Lung (tissue), 10 donors: ENCODE results near the gene SIMC1. TPM values are rescaled to one million over a fixed set of nuclear protein-coding genes. Genes with fewer than 3 reads are reported as not detected.
"Not testable (repeated sequence)": the region's sequence is repeated elsewhere in the genome, so short reads cannot be mapped to it uniquely, and the experiment has no call there.

ENCODE experiments used
- ATAC-seq: fragments of 200-7000 bp; cut with Tn5 transposase; one replicate; pipeline ENCODE4 v1.9.1; 2020; ENCODE audit warnings: moderate number of reproducible peaks; ENCODE audit not compliant: insufficient read depth, low FRiP score
- DNase-seq, 3 donors: peaks; one replicate each; pipeline ENCODE4 v3.0.0-alpha.2; 2013 to 2017
- H3K27ac ChIP-seq, 2 donors: one replicate each; pipeline ENCODE4 v1.5.1; 2013; ENCODE audit warnings: mild to moderate bottlenecking in 2 of 2, moderate library complexity in 2 of 2, control low read depth in 1 of 2, inconsistent platforms in 1 of 2, low read depth in 1 of 2, low read length in 1 of 2
- H3K27me3 ChIP-seq, 3 donors: one replicate each; pipeline ENCODE4 v1.5.1; 2013; ENCODE audit warnings: low read length in 2 of 3; ENCODE audit not compliant: control insufficient read depth in 3 of 3, insufficient read depth in 3 of 3
- H3K36me3 ChIP-seq, 4 donors: one replicate each; pipeline ENCODE4 v1.5.1; 2013; ENCODE audit warnings: low read length in 4 of 4, mild to moderate bottlenecking in 1 of 4, moderate library complexity in 1 of 4; ENCODE audit not compliant: control insufficient read depth in 4 of 4, insufficient read depth in 4 of 4
- H3K4me1 ChIP-seq, 5 donors: one replicate each; pipeline ENCODE4 v1.5.1; 2013; ENCODE audit warnings: low read length in 5 of 5, mild to moderate bottlenecking in 2 of 5, moderate library complexity in 1 of 5; ENCODE audit not compliant: control insufficient read depth in 5 of 5, insufficient read depth in 5 of 5
- H3K4me3 ChIP-seq: one replicate; pipeline ENCODE4 v1.5.1; 2013; ENCODE audit warnings: mild to moderate bottlenecking, control low read depth, moderate library complexity
- H3K9ac ChIP-seq, 2 donors: one replicate each; pipeline ENCODE4 v1.5.1; 2013; ENCODE audit warnings: low read length in 2 of 2, control low read depth in 1 of 2; ENCODE audit not compliant: insufficient read depth in 1 of 2
- H3K9me3 ChIP-seq, 4 donors: one replicate each; pipeline ENCODE4 v1.5.1; 2013; ENCODE audit warnings: low read length in 3 of 4, mild to moderate bottlenecking in 1 of 4, moderate library complexity in 1 of 4; ENCODE audit not compliant: control insufficient read depth in 4 of 4, insufficient read depth in 3 of 4
- WGBS, 2 donors: extraction: QIAGEN DNeasy Blood & Tissue Kit; methylation state at CpG; one replicate each; pipeline ENCODE4 v1.1.7; 2013; 5-methylcytosine and 5-hydroxymethylcytosine counted together
- polyA plus RNA-seq, 2 donors: library from polyadenylated mRNA; stranded (reverse); fragments of 200-250 nt; gene quantifications; one replicate each; pipeline ENCODE4 v1.2.1, GENCODE V29; 2013
- total RNA-seq, 2 donors: library from RNA; depleted of rRNA in 1 of 2; stranded (reverse); fragments of >200 nt in 1 of 2; gene quantifications; one replicate each; pipeline ENCODE4 v1.2.1, GENCODE V29; 2014 to 2021
- donor health status: Bipolar disorder and iron deficiency.
- donor health status: healthy.
- donor health status: DM: yes; HTN: yes; CAD: no.

The SIMC1 gene
- total and polyA plus RNA-seq, 4 donors = 3.7 to 20.9 (median 8.7) TPM

GRCh38 chr5:176222006-176222405 is 16.2 kb upstream of the SIMC1 start:
- not testable (repeated sequence) for H3K4me3 ChIP-seq, H3K9ac ChIP-seq, H3K4me1 ChIP-seq, ATAC-seq, DNase-seq, H3K9me3 ChIP-seq, H3K27me3 ChIP-seq, H3K27ac ChIP-seq, H3K36me3 ChIP-seq
- WGBS, 2 donors = 95 to 98% methylated on average over 15 to 35 of the region's 38 CpGs

- not testable (repeated sequence) for H3K4me3 ChIP-seq, H3K36me3 ChIP-seq, ATAC-seq, H3K9ac ChIP-seq, H3K9me3 ChIP-seq, H3K27ac ChIP-seq, H3K4me1 ChIP-seq, H3K27me3 ChIP-seq, DNase-seq
- WGBS, 2 donors = 46 to 50% methylated on average over 1 of the region's 1 CpG
These were observed 9.9 kb upstream of the SIMC1 start for GRCh38 chr5:176228358-176228757.

- not testable (repeated sequence) for H3K27me3 ChIP-seq, H3K36me3 ChIP-seq, H3K27ac ChIP-seq, H3K4me3 ChIP-seq, DNase-seq, ATAC-seq, H3K4me1 ChIP-seq, H3K9ac ChIP-seq, H3K9me3 ChIP-seq
- 86 to 91% methylated on average over 4 to 5 of the region's 5 CpGs for WGBS, 2 donors
These were observed 5.0 kb upstream of the SIMC1 start for GRCh38 chr5:176233253-176233652.

GRCh38 chr5:176235155-176235554 is 3.1 kb upstream of the SIMC1 start:
- H3K36me3 ChIP-seq, H3K9ac ChIP-seq, H3K27ac ChIP-seq, H3K4me3 ChIP-seq, H3K27me3 ChIP-seq, H3K9me3 ChIP-seq, H3K4me1 ChIP-seq: not testable (repeated sequence)
- DNase-seq (peak; percentile 13 to 63 (median 59)), ATAC-seq (peak; percentile 41)
- WGBS, 2 donors = 0 to 2% methylated on average over 1 of the region's 1 CpG

- WGBS, 2 donors = 0% methylated on average over 7 of the region's 59 CpGs; no CpG with 5 or more reads in 1 of the 2 donors
- H3K27me3 ChIP-seq, H3K4me1 ChIP-seq, DNase-seq, H3K9me3 ChIP-seq, H3K4me3 ChIP-seq, H3K27ac ChIP-seq, H3K9ac ChIP-seq, H3K36me3 ChIP-seq: not testable (repeated sequence)
- ATAC-seq = peak; percentile 45
These were observed 540 bp downstream of the SIMC1 start for GRCh38 chr5:176238645-176239283.

GRCh38 chr5:176239304-176239703 is 1.1 kb downstream of the SIMC1 start:
- not testable (repeated sequence) for H3K9ac ChIP-seq, H3K4me3 ChIP-seq, ATAC-seq, H3K27me3 ChIP-seq, H3K9me3 ChIP-seq, H3K4me1 ChIP-seq, H3K36me3 ChIP-seq, H3K27ac ChIP-seq, DNase-seq
- no CpG with 5 or more reads among the region's 10 CpGs for WGBS, 2 donors

- not testable (repeated sequence) for H3K36me3 ChIP-seq, H3K9me3 ChIP-seq, H3K27ac ChIP-seq, H3K4me3 ChIP-seq, H3K4me1 ChIP-seq, DNase-seq, H3K27me3 ChIP-seq, H3K9ac ChIP-seq, ATAC-seq
- no CpG with 5 or more reads among the region's 2 CpGs for WGBS, 2 donors
These were observed 6.1 kb downstream of the SIMC1 start for GRCh38 chr5:176244318-176244717.

GRCh38 chr5:176245074-176245473 is 6.8 kb downstream of the SIMC1 start:
- not testable (repeated sequence) for H3K9ac ChIP-seq, ATAC-seq, H3K4me3 ChIP-seq, H3K27ac ChIP-seq, DNase-seq, H3K4me1 ChIP-seq, H3K27me3 ChIP-seq, H3K36me3 ChIP-seq, H3K9me3 ChIP-seq
- 60 to 87% methylated on average over 2 to 4 of the region's 6 CpGs for WGBS, 2 donors
